ENCODE data around the gene ERC2. TPM values are rescaled to one million over a fixed set of nuclear protein-coding genes. Genes with fewer than 3 reads are reported as not detected.

ERC2 gene
- total RNA-seq, 1 donor from 2014 or later, result 7.4 TPM

- Mint-ChIP-seq H3K9me3 (ENCODE audit: unreplicated experiment) (no peaks in the 10 kb centered on the region), H3K4me3 (ENCODE audit: unreplicated experiment) (no peak overlapping the region), H3K36me3 (ENCODE audit: low read depth, unreplicated experiment) (peaks cover 2% of the 10 kb centered on the region), H3K4me1 (ENCODE audit: low read depth, unreplicated experiment) (no peaks in the 10 kb centered on the region), H3K27ac (ENCODE audit: unreplicated experiment) (no peak overlapping the region), H3K27me3 (ENCODE audit: low read depth, unreplicated experiment) (no peaks in the 10 kb centered on the region)
- H3K4me3 ChIP-seq (ENCODE audit: insufficient read depth, low read depth, low read length), result no peak overlapping the region
- DNase-seq (ENCODE audit: low read depth), result no peak
- peaks cover 4% of the 10 kb centered on the region for H4K20me1 ChIP-seq (ENCODE audit: insufficient read depth, low read length)
- H3K9me3 ChIP-seq (ENCODE audit: insufficient read depth, low read depth, low read length), result no peaks in the 10 kb centered on the region
- TF ChIP-seq CTCF (IDR thresholded peaks at IDR 0.05; ENCODE audit: insufficient read depth, low read depth, low read length), result no peak
- no peak for TF ChIP-seq EZH2 (IDR thresholded peaks at IDR 0.05; ENCODE audit: insufficient read depth, low read length)
- H3K9ac ChIP-seq (ENCODE audit: low read length), result no peak overlapping the region
- no peak for FAIRE-seq
- H3K36me3 ChIP-seq (ENCODE audit: insufficient read depth, low read length), result no peaks in the 10 kb centered on the region
- no peak overlapping the region for H3K27ac ChIP-seq (ENCODE audit: low read depth, low read length)
- H3K27me3 ChIP-seq (ENCODE audit: insufficient read depth, low read length), result no peaks in the 10 kb centered on the region
- no peak overlapping the region for H3K4me2 ChIP-seq (ENCODE audit: low read length)
- H3K79me2 ChIP-seq (ENCODE audit: insufficient read depth, low read length), result no peaks in the 10 kb centered on the region
- no peak overlapping the region for H2AFZ ChIP-seq (ENCODE audit: low read depth, low read length)
- H3K4me1 ChIP-seq (ENCODE audit: insufficient read depth, low read length), result no peaks in the 10 kb centered on the region
These were observed 9.2 kb downstream of the ERC2 start for GRCh38 chr3:56459104-56459496.

- Histone ChIP-seq H3K4me1 (ENCODE audit: insufficient read depth, low read length) (no peaks in the 10 kb centered on the region), H3K27ac (ENCODE audit: low read depth, low read length) (no peak overlapping the region), H4K20me1 (ENCODE audit: insufficient read depth, low read length) (peaks cover 4% of the 10 kb centered on the region), H3K27me3 (ENCODE audit: insufficient read depth, low read length) (no peaks in the 10 kb centered on the region), H2AFZ (ENCODE audit: low read depth, low read length) (no peak overlapping the region), H3K9ac (ENCODE audit: low read length) (no peak overlapping the region), H3K4me3 (ENCODE audit: insufficient read depth, low read depth, low read length) (no peak overlapping the region), H3K36me3 (ENCODE audit: insufficient read depth, low read length) (no peaks in the 10 kb centered on the region), H3K9me3 (ENCODE audit: insufficient read depth, low read depth, low read length) (no peaks in the 10 kb centered on the region), H3K4me2 (ENCODE audit: low read length) (no peak overlapping the region), H3K79me2 (ENCODE audit: insufficient read depth, low read length) (no peaks in the 10 kb centered on the region)
- H3K4me3 Mint-ChIP-seq (ENCODE audit: unreplicated experiment), result no peak overlapping the region
- FAIRE-seq (no peak), DNase-seq (ENCODE audit: low read depth) (no peak)
- H3K9me3 Mint-ChIP-seq (ENCODE audit: unreplicated experiment), result no peaks in the 10 kb centered on the region
- no peak overlapping the region for H3K27ac Mint-ChIP-seq (ENCODE audit: unreplicated experiment)
- no peaks in the 10 kb centered on the region for H3K4me1 Mint-ChIP-seq (ENCODE audit: low read depth, unreplicated experiment)
- peaks cover 2% of the 10 kb centered on the region for H3K36me3 Mint-ChIP-seq (ENCODE audit: low read depth, unreplicated experiment)
- H3K27me3 Mint-ChIP-seq (ENCODE audit: low read depth, unreplicated experiment), result no peaks in the 10 kb centered on the region
- TF ChIP-seq EZH2 (IDR thresholded peaks at IDR 0.05; ENCODE audit: insufficient read depth, low read length) (no peak), CTCF (IDR thresholded peaks at IDR 0.05; ENCODE audit: insufficient read depth, low read depth, low read length) (no peak)
These were observed 9.7 kb downstream of the ERC2 start for GRCh38 chr3:56458496-56459103.

- FAIRE-seq (no peak), DNase-seq (ENCODE audit: low read depth) (no peak)
- Mint-ChIP-seq H3K27ac (ENCODE audit: unreplicated experiment) (no peak overlapping the region), H3K4me3 (ENCODE audit: unreplicated experiment) (no peak overlapping the region), H3K9me3 (ENCODE audit: unreplicated experiment) (no peaks in the 10 kb centered on the region), H3K27me3 (ENCODE audit: low read depth, unreplicated experiment) (no peaks in the 10 kb centered on the region), H3K36me3 (ENCODE audit: low read depth, unreplicated experiment) (peaks cover 2% of the 10 kb centered on the region), H3K4me1 (ENCODE audit: low read depth, unreplicated experiment) (no peaks in the 10 kb centered on the region)
- Histone ChIP-seq H3K27ac (ENCODE audit: low read depth, low read length) (no peak overlapping the region), H3K4me3 (ENCODE audit: insufficient read depth, low read depth, low read length) (no peak overlapping the region), H3K9me3 (ENCODE audit: insufficient read depth, low read depth, low read length) (no peaks in the 10 kb centered on the region), H3K4me1 (ENCODE audit: insufficient read depth, low read length) (no peaks in the 10 kb centered on the region), H3K36me3 (ENCODE audit: insufficient read depth, low read length) (no peaks in the 10 kb centered on the region), H4K20me1 (ENCODE audit: insufficient read depth, low read length) (peaks cover 4% of the 10 kb centered on the region), H2AFZ (ENCODE audit: low read depth, low read length) (no peak overlapping the region), H3K79me2 (ENCODE audit: insufficient read depth, low read length) (no peaks in the 10 kb centered on the region), H3K9ac (ENCODE audit: low read length) (no peak overlapping the region), H3K4me2 (ENCODE audit: low read length) (no peak overlapping the region), H3K27me3 (ENCODE audit: insufficient read depth, low read length) (no peaks in the 10 kb centered on the region)
- TF ChIP-seq EZH2 (IDR thresholded peaks at IDR 0.05; ENCODE audit: insufficient read depth, low read length) (no peak), CTCF (IDR thresholded peaks at IDR 0.05; ENCODE audit: insufficient read depth, low read depth, low read length) (no peak)
These were observed 12.2 kb downstream of the ERC2 start for GRCh38 chr3:56456117-56456516.

Data from astrocyte (in vitro differentiated cells and primary cell).